ENCODE results near the gene PRCC.
A peak's percentile ranks its signal among the peaks of the same experiment; 100 is the strongest.
"Not testable (repeated sequence)": the region's sequence is repeated elsewhere in the genome, so short reads cannot be mapped to it uniquely, and the experiment has no call there.

Gene PRCC

GRCh38 chr1:156744786-156745419 is 22.4 kb upstream of the PRCC start:
- DNase-seq: no peak

- no peak for DNase-seq
Measured at GRCh38 chr1:156745881-156746280, 21.5 kb upstream of the PRCC start.

GRCh38 chr1:156746406-156746727 is 21.0 kb upstream of the PRCC start:
- no peak for DNase-seq

- peak; percentile 58 for DNase-seq
Measured at GRCh38 chr1:156746728-156747631, 20.4 kb upstream of the PRCC start.

GRCh38 chr1:156747742-156748669 is 19.3 kb upstream of the PRCC start:
- DNase-seq: no peak

- no peak for DNase-seq
Measured at GRCh38 chr1:156748670-156749418, 18.5 kb upstream of the PRCC start.

GRCh38 chr1:156749419-156750118 is 17.8 kb upstream of the PRCC start:
- no peak for DNase-seq

GRCh38 chr1:156750191-156750672 is 17.1 kb upstream of the PRCC start:
- DNase-seq: peak; percentile 49

GRCh38 chr1:156750711-156751450 is 16.5 kb upstream of the PRCC start:
- DNase-seq: no peak

GRCh38 chr1:156751451-156751756 is 15.9 kb upstream of the PRCC start, which contains the start of gene HDGF:
HDGF (minus strand) TSS chr1:156751675; CDS start chr1:156751429, 246 bp downstream.
- no peak for DNase-seq

- peak; percentile 96 for DNase-seq
Measured at GRCh38 chr1:156751757-156752481, 15.4 kb upstream of the PRCC start.

- DNase-seq: no peak
Measured at GRCh38 chr1:156752843-156753482, 14.4 kb upstream of the PRCC start.

- no peak for DNase-seq
Measured at GRCh38 chr1:156754219-156754618, 13.1 kb upstream of the PRCC start.

- DNase-seq: no peak
Measured at GRCh38 chr1:156755527-156755950, 11.8 kb upstream of the PRCC start.

GRCh38 chr1:156756355-156756754 is 11.0 kb upstream of the PRCC start:
- DNase-seq: no peak

- DNase-seq: not testable (repeated sequence)
Measured at GRCh38 chr1:156757572-156758253, 9.6 kb upstream of the PRCC start.

GRCh38 chr1:156760092-156760795 is 7.1 kb upstream of the PRCC start:
- DNase-seq: peak; percentile 60

GRCh38 chr1:156760796-156761104 is 6.6 kb upstream of the PRCC start:
- DNase-seq: no peak

GRCh38 chr1:156765136-156765535 is 2.2 kb upstream of the PRCC start:
- DNase-seq: not testable (repeated sequence)
